HepG2 (cell line): ENCODE measurements around the gene ADAMTSL4. TPM values are rescaled to one million over a fixed set of nuclear protein-coding genes. Genes with fewer than 3 reads are reported as not detected.

ENCODE experiments used
- ATAC-seq: fragments of 200-7000 bp; cut with Tn5 transposase; 3 replicates; pipeline ENCODE4 v1.9.1; 2020; ENCODE audit warnings: mild to moderate bottlenecking, moderate library complexity
- BruUV-seq: library from RNA; stranded (reverse); fragments of 400-500 nt; replicated peaks from 2 replicates; lab custom pipeline; 2021; lab: Mats Ljungman, UMichigan
- CTCF ChIA-PET: fragments of 300-600 bp; formaldehyde crosslinking; extraction: SDS; loops from one replicate; lab custom pipeline; 2021; ENCODE audit warnings: low total read pairs, inconsistent platforms, low intra/inter-chr PET ratio; lab: Yijun Ruan, JAX
- POLR2A ChIA-PET: fragments of 350-600 bp; sonication (Branson Sonifier 250); formaldehyde crosslinking; loops from one replicate; lab custom pipeline; 2020; ENCODE audit warnings: antibody characterized with exemption, inconsistent platforms; lab: Yijun Ruan, JAX
- DNase-seq: peaks from one replicate; pipeline ENCODE4 v3.0.0-alpha.2; 2015; ENCODE audit warnings: low spot score
- FAIRE-seq: peaks from 3 replicates; lab custom pipeline; 2011; peaks lifted over from hg19 to GRCh38; lab: Jason Lieb, UNC
- H2AFZ ChIP-seq: one replicate; pipeline ENCODE4 v1.6.1; 2011; ENCODE audit warnings: low read length, inconsistent platforms
- H3K27ac ChIP-seq: fragments of 300-600 bp; 3 replicates; pipeline ENCODE4 v1.8.0; 2011; ENCODE audit warnings: mixed run types, mild to moderate bottlenecking, mixed read lengths, low read length, inconsistent platforms; ENCODE audit not compliant: insufficient read depth; ENCODE audit errors: extremely low read length
- H3K27me3 ChIP-seq, 2 experiments: fragments of 200-600 bp in 1 of 2; 2 replicates in 1 of 2; 3 replicates in 1 of 2; pipeline versions ENCODE4 v1.6.0 to v1.8.0; 2011; ENCODE audit warnings: low read length in 2 of 2, mild to moderate bottlenecking in 2 of 2, moderate library complexity in 2 of 2, inconsistent platforms in 1 of 2; ENCODE audit not compliant: insufficient read depth in 2 of 2, control insufficient read depth in 1 of 2
- H3K36me3 ChIP-seq, 2 experiments: fragments of 200-600 bp in 1 of 2; replicated peaks in 1 of 2; 2 replicates in 1 of 2; 3 replicates in 1 of 2; pipeline versions ENCODE4 v1.5.1 to v1.8.0; 2011; ENCODE audit warnings: low read length in 2 of 2, inconsistent platforms in 1 of 2; ENCODE audit not compliant: insufficient read depth in 2 of 2, control insufficient read depth in 1 of 2
- H3K4me1 ChIP-seq: 2 replicates; pipeline ENCODE4 v1.5.1; 2012; ENCODE audit warnings: low read length, inconsistent platforms; ENCODE audit not compliant: insufficient read depth
- H3K4me2 ChIP-seq: 2 replicates; pipeline ENCODE4 v1.6.0; 2011; ENCODE audit warnings: low read depth, low read length, inconsistent platforms
- H3K4me3 ChIP-seq, 3 experiments: fragments of 200-600 bp in 1 of 3; sonication (generic), shearing (Covaris generic) in 1 of 3; replicated peaks in 1 of 3; 2 replicates each; pipeline ENCODE4 v1.5.1; 2011 to 2016; ENCODE audit warnings: low read length in 3 of 3, inconsistent platforms in 2 of 3, low read depth in 2 of 3, mild to moderate bottlenecking in 2 of 3, control low read depth in 1 of 3, mixed read lengths in 1 of 3; ENCODE audit not compliant: insufficient read depth in 1 of 3
- H3K79me2 ChIP-seq: one replicate; pipeline ENCODE4 v1.6.1; 2011; ENCODE audit warnings: low read length, inconsistent platforms; ENCODE audit not compliant: insufficient read depth
- H3K9ac ChIP-seq: 2 replicates; pipeline ENCODE4 v1.6.0; 2011; ENCODE audit warnings: mild to moderate bottlenecking, low read depth, low read length, inconsistent platforms; ENCODE audit not compliant: insufficient read depth
- H3K9me3 ChIP-seq: 2 replicates; pipeline ENCODE4 v1.5.1; 2012; ENCODE audit warnings: mild to moderate bottlenecking, low read length
- H4K20me1 ChIP-seq: 2 replicates; pipeline ENCODE4 v1.6.0; 2011; ENCODE audit warnings: inconsistent platforms, mild to moderate bottlenecking, low read length, moderate library complexity; ENCODE audit not compliant: insufficient read depth
- FOXK2 ChIP-seq: fragments of 450-650 bp; IDR thresholded peaks from 2 replicates; pipeline ENCODE4 v1.6.1; 2016
- GLMP ChIP-seq: sonication (generic); formaldehyde crosslinking; IDR thresholded peaks from 2 replicates; pipeline ENCODE4 v1.9.0; 2021; ENCODE audit warnings: missing genetic modification reagents, mild to moderate bottlenecking, borderline replicate concordance
- HCFC1 ChIP-seq: fragments of 150-350 bp; IDR thresholded peaks from 2 replicates; pipeline ENCODE4 v1.6.1; 2014; ENCODE audit warnings: low read depth, low read length
- NR2F1 ChIP-seq, 2 experiments: fragments of 450-650 bp in 1 of 2; formaldehyde crosslinking in 1 of 2; IDR thresholded peaks; 2 replicates each; pipeline versions ENCODE4 v1.5.0 to v1.6.1; 2016 to 2020; ENCODE audit warnings: mild to moderate bottlenecking in 1 of 2, missing compliant biosample characterization in 1 of 2, missing genetic modification reagents in 1 of 2, moderate library complexity in 1 of 2
- PRDM15 ChIP-seq: sonication (generic); formaldehyde crosslinking; IDR thresholded peaks from 2 replicates; pipeline ENCODE4 v1.4.0; 2020; ENCODE audit warnings: missing genetic modification reagents
- RNF2 ChIP-seq: fragments of 450-650 bp; conservative IDR thresholded peaks from 2 replicates; pipeline ENCODE4 v1.6.1; 2016; ENCODE audit warnings: low read depth
- SRSF4 ChIP-seq: fragments of 200-400 bp; formaldehyde crosslinking; IDR thresholded peaks from one replicate; pipeline ENCODE4 v1.6.1; 2018; ENCODE audit warnings: mild to moderate bottlenecking, low read depth, low read length, moderate library complexity; ENCODE audit not compliant: poor library complexity, severe bottlenecking
- TEAD3 ChIP-seq: optimal IDR thresholded peaks from 2 replicates; pipeline ENCODE3; 2016; ENCODE audit warnings: borderline replicate concordance
- TFE3 ChIP-seq: IDR thresholded peaks from 2 replicates; pipeline ENCODE4 v1.6.1; 2016
- ZNF329 ChIP-seq: sonication (generic); formaldehyde crosslinking; IDR thresholded peaks from 2 replicates; pipeline ENCODE4 v1.9.0; 2021; ENCODE audit warnings: low read depth, mild to moderate bottlenecking, missing genetic modification reagents
- ZNF562 ChIP-seq: sonication (generic); formaldehyde crosslinking; IDR thresholded peaks from 2 replicates; pipeline ENCODE4 v1.8.0; 2022; ENCODE audit warnings: missing genetic modification reagents, borderline replicate concordance
- ZNF720 ChIP-seq: sonication (generic); formaldehyde crosslinking; IDR thresholded peaks from 2 replicates; pipeline ENCODE4 v1.4.0; 2020; ENCODE audit warnings: missing genetic modification reagents
- ZNF772 ChIP-seq: sonication (generic); formaldehyde crosslinking; IDR thresholded peaks from 2 replicates; pipeline ENCODE4 v1.5.0; 2020; ENCODE audit warnings: mild to moderate bottlenecking, missing genetic modification reagents
- ZNF850 ChIP-seq: sonication (generic); formaldehyde crosslinking; conservative IDR thresholded peaks from 2 replicates; pipeline ENCODE4 v1.9.0; 2021; ENCODE audit warnings: mild to moderate bottlenecking, missing genetic modification reagents
- ZXDC ChIP-seq: sonication (generic); formaldehyde crosslinking; IDR thresholded peaks from 2 replicates; pipeline ENCODE4 v1.5.0; 2020; ENCODE audit warnings: mild to moderate bottlenecking, missing genetic modification reagents
- WGBS: methylation state at CpG from one replicate; pipeline ENCODE4 v1.1.6; 2017; ENCODE audit warnings: low lambda C conversion rate; 5-methylcytosine and 5-hydroxymethylcytosine counted together
- in situ Hi-C: cut with HindIII; loops from 2 replicates; pipeline ENCODE4 v1.10.0; 2017; ENCODE audit warnings: low pct_unique_long_range_greater_than_20kb; ENCODE audit not compliant: extremely low pct_ligation_motif_present
- intact Hi-C: fragments of 100-400 bp; cut with micrococcal nuclease; formaldehyde crosslinking; loops from one replicate; pipeline ENCODE4 v1.10.0; 2022; ENCODE audit not compliant: unreplicated experiment
- polyA plus RNA-seq, 8 experiments: library from polyadenylated mRNA; depleted of rRNA in 3 of 8; stranded (reverse) in 7 of 8; unstranded in 1 of 8; fragments of >200 nt; fragmentation: Illumina TruSeq in 4 of 8; extraction: Trizol in 4 of 8; gene quantifications; 2 replicates each; pipeline versions ENCODE4 v1.2.1 to v1.2.3, GENCODE V29; 2011 to 2016; ENCODE audit warnings: low read depth in 4 of 8, missing spikeins in 1 of 8, mixed read lengths in 1 of 8; ENCODE audit not compliant: insufficient read depth in 1 of 8
- total RNA-seq, 5 experiments: library from RNA; depleted of rRNA; stranded (reverse); fragments of >200 nt; fragmentation: Illumina TruSeq; extraction: Trizol; gene quantifications; 2 replicates each; pipeline ENCODE4 v1.2.3, GENCODE V29; 2016; ENCODE audit warnings: low read depth in 1 of 5

ADAMTSL4 gene
- total and polyA plus RNA-seq, 2 of the 13 experiments (the other 11 are each of a cell fraction or from before 2014, with no cell fraction given): 3.9 to 16.4 TPM

GRCh38 chr1:150514913-150515327 lies 34.3 kb upstream of the ADAMTSL4 start:
- TSS peak; percentile 98 for BruUV-seq
- Histone ChIP-seq H3K27me3 (no peaks in the 10 kb centered on the region; a peak in 1 of 5 replicates), H3K4me3 (peak overlapping the region; percentile 56 to 84 (median 73)), H3K4me1 (peaks cover 32% of the 10 kb centered on the region), H3K9me3 (no peaks in the 10 kb centered on the region), H3K27ac (peak overlapping the region; percentile 82), H3K79me2 (no peaks in the 10 kb centered on the region), H2AFZ (peak overlapping the region; percentile 82), H4K20me1 (no peaks in the 10 kb centered on the region), H3K4me2 (peak overlapping the region; percentile 85), H3K9ac (peak overlapping the region; percentile 81), H3K36me3 (no peaks in the 10 kb centered on the region)
- DNase-seq (no peak), ATAC-seq (peak; percentile 28), FAIRE-seq (no peak)
- ChIA-PET POLR2A (interaction anchor here (0.8 to 3.3 kb wide), 25 partner anchors 8 to 491 kb away, joined by 3 to 78 read pairs (median 5); partner anchors contain the start of genes ADAMTSL4, GOLPH3L, RPRD2 and TARS2), CTCF (no interaction called here)
- 16% methylated on average over 13 of the region's 21 CpGs for WGBS
- intact Hi-C loops (loop anchor here (1.0 kb wide), 1 partner anchor 17 kb away; no protein-coding TSS in a partner anchor), in situ Hi-C loops (no loop called here)
- no peak for TF ChIP-seq ZNF562 (CRISPR knock-in tag)
- TF ChIP-seq PRDM15: 0 out of 2 replicates have a peak, but pooled peaks have one; percentile 51
- TF ChIP-seq TFE3 (CRISPR knock-in tag): no peak
- TF ChIP-seq NR2F1 (CRISPR knock-in tag; IDR thresholded peaks at IDR 0.05): no peak
- no peak for TF ChIP-seq RNF2
- no peak for TF ChIP-seq SRSF4
- no peak for TF ChIP-seq ZNF772
- no peak for TF ChIP-seq GLMP (CRISPR knock-in tag)
- TF ChIP-seq ZNF850 (CRISPR knock-in tag): 0 out of 2 replicates have a peak, but pooled peaks have one; percentile 27
- TF ChIP-seq ZNF329 (CRISPR knock-in tag): 0 out of 2 replicates have a peak, but pooled peaks have one; percentile 44
- no peak for TF ChIP-seq TEAD3 (CRISPR knock-in tag)
- no peak for TF ChIP-seq ZNF720 (CRISPR knock-in tag)
- no peak for TF ChIP-seq ZXDC (CRISPR knock-in tag)
- TF ChIP-seq FOXK2: no peak
- no peak for TF ChIP-seq HCFC1
